Stimulated activated naive B cell treated with anti-CD40 and anti-IgM and Interleukin-4, amounts not matched to agents 10 μg/mL and 1 μg/mL and 100 μg/mL, for 72 hours (primary cell): Measurements from ENCODE around the gene ARHGDIA.
A peak's percentile ranks its signal among the peaks of the same experiment; 100 is the strongest.
"Not testable (repeated sequence)": the region's sequence is repeated elsewhere in the genome, so short reads cannot be mapped to it uniquely, and the experiment has no call there.

ENCODE experiments used
- ATAC-seq, 2 donors: fragments of 150-1000 bp; cut with Tn5 transposase; replicated peaks; 2 replicates each; pipeline ENCODE4 v1.10.0; 2021; ENCODE audit warnings: moderate library complexity in 1 of 2
- DNase-seq: peaks from one replicate; pipeline ENCODE4 v3.0.0; 2021
- H3K27ac Mint-ChIP-seq: one replicate; pipeline ENCODE4 v1.8.0; 2022; ENCODE audit warnings: mild to moderate bottlenecking, mixed read lengths
- H3K27me3 Mint-ChIP-seq, 2 donors: one replicate each; pipeline ENCODE4 v1.8.0; 2022; ENCODE audit warnings: mixed read lengths in 2 of 2
- H3K36me3 Mint-ChIP-seq, 2 donors: one replicate each; pipeline ENCODE4 v1.8.0; 2022; ENCODE audit warnings: mixed read lengths in 2 of 2, mild to moderate bottlenecking in 1 of 2
- H3K4me1 Mint-ChIP-seq, 2 donors: one replicate each; pipeline ENCODE4 v1.8.0; 2022; ENCODE audit warnings: mixed read lengths in 2 of 2, mild to moderate bottlenecking in 1 of 2
- H3K4me3 Mint-ChIP-seq, 2 donors: one replicate each; pipeline ENCODE4 v1.8.0; 2022; ENCODE audit warnings: mild to moderate bottlenecking in 2 of 2, mixed read lengths in 2 of 2, moderate library complexity in 1 of 2
- H3K9me3 Mint-ChIP-seq, 2 donors: one replicate each; pipeline ENCODE4 v1.8.0; 2022; ENCODE audit warnings: mixed read lengths in 2 of 2, mild to moderate bottlenecking in 1 of 2

The ARHGDIA gene

GRCh38 chr17:81842378-81842724 is 28.8 kb downstream of the ARHGDIA start:
- H3K27me3 Mint-ChIP-seq, result no peaks in the 10 kb centered on the region
- no peak overlapping the region for H3K27ac Mint-ChIP-seq
- H3K36me3 Mint-ChIP-seq, result peaks cover 34 to 39% of the 10 kb centered on the region in 2 donors
- peaks cover 0 to 2% of the 10 kb centered on the region in 2 donors for H3K4me1 Mint-ChIP-seq
- ATAC-seq, result no peak
- H3K4me3 Mint-ChIP-seq, result no peak overlapping the region
- no peaks in the 10 kb centered on the region for H3K9me3 Mint-ChIP-seq
- DNase-seq, result no peak

- Mint-ChIP-seq H3K9me3 (no peaks in the 10 kb centered on the region), H3K27ac (no peak overlapping the region), H3K36me3 (peaks cover 33 to 35% of the 10 kb centered on the region in 2 donors), H3K4me1 (peaks cover 0 to 2% of the 10 kb centered on the region in 2 donors), H3K4me3 (no peak overlapping the region), H3K27me3 (no peaks in the 10 kb centered on the region)
- ATAC-seq, result no peak
- DNase-seq, result no peak
Observed at GRCh38 chr17:81841866-81842265, 29.3 kb downstream of the ARHGDIA start.

GRCh38 chr17:81840826-81841778 is 30.0 kb downstream of the ARHGDIA start:
- H3K27ac Mint-ChIP-seq, result no peak overlapping the region
- H3K27me3 Mint-ChIP-seq, result no peaks in the 10 kb centered on the region
- no peak for DNase-seq
- H3K4me3 Mint-ChIP-seq, result no peak overlapping the region
- no peaks in the 10 kb centered on the region for H3K9me3 Mint-ChIP-seq
- peaks cover 30 to 31% of the 10 kb centered on the region in 2 donors for H3K36me3 Mint-ChIP-seq
- H3K4me1 Mint-ChIP-seq, result peaks cover 0 to 2% of the 10 kb centered on the region in 2 donors
- no peak for ATAC-seq

- H3K4me3 Mint-ChIP-seq, H3K4me1 Mint-ChIP-seq, DNase-seq, ATAC-seq, H3K27me3 Mint-ChIP-seq, H3K9me3 Mint-ChIP-seq, H3K27ac Mint-ChIP-seq: not testable (repeated sequence)
- H3K36me3 Mint-ChIP-seq, result peaks cover 30% of the 10 kb centered on the region in 2 donors
Observed at GRCh38 chr17:81840059-81840458, 31.1 kb downstream of the ARHGDIA start.

GRCh38 chr17:81839301-81839700 is 31.8 kb downstream of the ARHGDIA start:
- ATAC-seq, result no peak
- no peak for DNase-seq
- Mint-ChIP-seq H3K27me3 (no peaks in the 10 kb centered on the region), H3K4me1 (peaks cover 3 to 4% of the 10 kb centered on the region in 2 donors), H3K27ac (no peak overlapping the region), H3K9me3 (no peaks in the 10 kb centered on the region), H3K36me3 (peaks cover 23 to 24% of the 10 kb centered on the region in 2 donors), H3K4me3 (no peak overlapping the region)

GRCh38 chr17:81838753-81839255 is 32.3 kb downstream of the ARHGDIA start:
- ATAC-seq (no peak), DNase-seq (no peak)
- peaks cover 19 to 20% of the 10 kb centered on the region in 2 donors for H3K36me3 Mint-ChIP-seq
- peaks cover 3 to 4% of the 10 kb centered on the region in 2 donors for H3K4me1 Mint-ChIP-seq
- no peak overlapping the region for H3K4me3 Mint-ChIP-seq
- no peaks in the 10 kb centered on the region for H3K9me3 Mint-ChIP-seq
- H3K27ac Mint-ChIP-seq, result no peak overlapping the region
- no peaks in the 10 kb centered on the region for H3K27me3 Mint-ChIP-seq

GRCh38 chr17:81837641-81838040 is 33.5 kb downstream of the ARHGDIA start:
- Mint-ChIP-seq H3K4me1 (peaks cover 5% of the 10 kb centered on the region in 2 donors), H3K4me3 (no peak overlapping the region), H3K9me3 (no peaks in the 10 kb centered on the region), H3K27me3 (no peaks in the 10 kb centered on the region), H3K27ac (no peak overlapping the region), H3K36me3 (peaks cover 7 to 8% of the 10 kb centered on the region in 2 donors)
- ATAC-seq (no peak), DNase-seq (no peak)

GRCh38 chr17:81834831-81835267 is 36.3 kb downstream of the ARHGDIA start, which contains the start of gene PPP1R27:
TSS of gene PPP1R27 (minus strand) at chr17:81835050. CDS start at chr17:81834953, 97 bp downstream.
- ATAC-seq, result no peak
- peak within 1 kb of the TSS; percentile 86 to 87 for H3K4me3 Mint-ChIP-seq
- no peak for DNase-seq
- no peaks in the 10 kb centered on the region for H3K9me3 Mint-ChIP-seq
- peaks cover 6 to 8% of the 10 kb centered on the region in 2 donors for H3K36me3 Mint-ChIP-seq
- H3K27me3 Mint-ChIP-seq, result no peaks in the 10 kb centered on the region
- peaks cover 17 to 28% of the 10 kb centered on the region in 2 donors for H3K4me1 Mint-ChIP-seq
- peak within 1 kb of the TSS; percentile 96 for H3K27ac Mint-ChIP-seq

GRCh38 chr17:81833921-81834830 is 37.0 kb downstream of the ARHGDIA start:
- Mint-ChIP-seq H3K36me3 (peaks cover 8 to 9% of the 10 kb centered on the region in 2 donors), H3K4me1 (peaks cover 20 to 33% of the 10 kb centered on the region in 2 donors), H3K4me3 (peak overlapping the region; percentile 86 to 87), H3K9me3 (no peaks in the 10 kb centered on the region), H3K27ac (peak overlapping the region; percentile 96), H3K27me3 (no peaks in the 10 kb centered on the region)
- no peak for ATAC-seq
- DNase-seq, result no peak

GRCh38 chr17:81833160-81833920 is 37.8 kb downstream of the ARHGDIA start, which contains the start of gene MCRIP1:
TSS of gene MCRIP1 (minus strand) at chr17:81833291. CDS start at chr17:81824506, 8,785 bp downstream.
- peak within 1 kb of the TSS; percentile 87 to 96 for H3K4me3 Mint-ChIP-seq
- ATAC-seq, result peak; percentile 82 to 85
- H3K36me3 Mint-ChIP-seq, result peaks cover 8 to 9% of the 10 kb centered on the region in 2 donors
- H3K9me3 Mint-ChIP-seq, result no peaks in the 10 kb centered on the region
- H3K27ac Mint-ChIP-seq, result peak within 1 kb of the TSS; percentile 96
- peaks cover 24 to 38% of the 10 kb centered on the region in 2 donors for H3K4me1 Mint-ChIP-seq
- DNase-seq, result peak; percentile 95
- H3K27me3 Mint-ChIP-seq, result no peaks in the 10 kb centered on the region

GRCh38 chr17:81832608-81833159 is 38.5 kb downstream of the ARHGDIA start:
- H3K4me1 Mint-ChIP-seq, result peaks cover 24 to 40% of the 10 kb centered on the region in 2 donors
- H3K4me3 Mint-ChIP-seq, result peak overlapping the region; percentile 87 to 96
- no peak for DNase-seq
- H3K36me3 Mint-ChIP-seq, result peaks cover 8 to 9% of the 10 kb centered on the region in 2 donors
- peak; percentile 58 to 63 for ATAC-seq
- peak overlapping the region; percentile 96 for H3K27ac Mint-ChIP-seq
- H3K9me3 Mint-ChIP-seq, result no peaks in the 10 kb centered on the region
- H3K27me3 Mint-ChIP-seq, result no peaks in the 10 kb centered on the region

GRCh38 chr17:81831957-81832607 is 39.1 kb downstream of the ARHGDIA start:
- ATAC-seq (peak; percentile 49 to 58), DNase-seq (peak; percentile 35)
- Mint-ChIP-seq H3K4me1 (peaks cover 24 to 40% of the 10 kb centered on the region in 2 donors), H3K27me3 (no peaks in the 10 kb centered on the region), H3K36me3 (peaks cover 8 to 9% of the 10 kb centered on the region in 2 donors), H3K4me3 (peak overlapping the region; percentile 87 to 96), H3K9me3 (no peaks in the 10 kb centered on the region), H3K27ac (peak overlapping the region; percentile 96)
